Activated naive CD4-positive, alpha-beta T cell treated with anti-CD3 and anti-CD28 coated beads, Interleukin-2, amount 50 U/mL, for 16 hours (primary cell): ENCODE results near the gene PLSCR2.
"Not testable (repeated sequence)": the region's sequence is repeated elsewhere in the genome, so short reads cannot be mapped to it uniquely, and the experiment has no call there.

Experiments used
- DNase-seq: peaks from one replicate; pipeline ENCODE4 v3.0.0-alpha.2; 2020

Gene PLSCR2

DNA sequence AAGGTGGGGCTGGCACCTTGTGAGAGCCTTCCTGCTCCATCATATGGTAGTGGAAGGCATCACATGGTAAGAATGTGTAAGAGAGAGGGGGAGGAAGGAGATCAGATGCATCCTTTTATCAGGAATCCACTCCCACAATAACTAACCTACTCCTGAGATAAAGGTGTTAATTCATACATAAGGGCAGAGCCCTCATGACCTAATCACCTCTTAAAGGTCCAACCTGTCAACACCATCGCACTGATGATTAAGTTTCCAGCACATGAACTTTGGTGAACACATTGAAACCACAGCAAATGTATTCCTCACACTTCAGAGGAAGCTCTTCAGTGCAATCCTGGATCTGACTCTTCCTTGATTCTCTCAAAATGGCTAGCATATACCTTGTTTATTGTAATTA is 55.4 kb downstream of the PLSCR2 start:
- no peak for DNase-seq

DNA sequence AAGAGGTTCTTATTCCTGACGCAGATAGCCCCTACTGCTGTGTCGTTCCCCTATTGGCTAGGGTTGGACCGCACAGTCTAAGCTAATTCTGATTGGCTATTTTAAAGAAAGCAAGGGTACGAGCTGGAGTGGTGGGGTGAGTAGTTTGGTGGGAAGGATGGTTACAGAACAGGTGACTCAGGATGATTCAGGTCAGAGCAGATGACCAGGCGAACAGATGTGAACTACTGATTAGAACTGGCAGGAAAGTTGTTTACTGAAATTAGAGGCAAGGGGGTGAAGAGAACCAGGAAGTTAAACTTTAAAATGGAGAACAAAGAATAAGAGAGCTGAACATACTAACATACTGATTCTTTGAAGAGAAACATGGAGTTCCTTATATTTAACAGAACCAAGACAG is 56.6 kb downstream of the PLSCR2 start:
- not testable (repeated sequence) for DNase-seq

DNA sequence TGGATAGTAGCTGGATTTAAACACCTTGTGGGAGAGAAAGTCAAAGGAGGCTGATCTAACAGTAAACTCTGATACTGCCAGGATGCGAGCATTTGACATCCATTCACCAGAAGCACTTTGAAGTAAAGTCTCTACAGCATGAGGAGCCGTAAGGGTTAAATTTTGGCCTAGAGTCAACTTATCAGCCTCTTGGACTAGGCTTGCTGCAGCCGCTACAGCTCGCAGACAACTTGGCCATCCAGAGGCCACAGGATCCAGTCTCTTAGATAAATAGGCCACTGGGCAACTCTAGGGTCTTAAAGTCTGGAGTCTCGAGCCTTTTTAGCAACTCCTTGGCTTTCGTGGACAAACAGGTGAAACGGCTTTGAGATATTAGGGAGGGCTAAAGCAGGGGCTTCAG is 61.4 kb downstream of the PLSCR2 start:
- DNase-seq = no peak

DNA sequence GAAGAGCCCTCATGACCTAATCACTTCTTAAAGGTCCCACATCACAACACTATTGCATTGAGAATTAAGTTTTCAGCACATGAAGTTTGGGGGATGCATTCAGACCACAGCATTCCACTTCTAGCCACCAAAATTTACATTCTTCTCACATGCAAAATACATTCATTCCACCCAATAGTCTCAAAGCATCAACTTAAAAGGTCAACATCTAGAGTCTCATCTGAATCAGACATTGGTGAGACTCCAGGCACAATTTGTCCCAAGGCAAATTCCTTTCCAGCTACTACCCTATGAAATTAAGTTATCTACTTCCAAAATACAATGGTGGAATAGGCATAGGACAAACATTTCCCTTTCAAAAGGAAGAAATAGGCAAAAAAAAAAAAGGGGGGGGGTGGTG is 64.9 kb downstream of the PLSCR2 start:
- no peak for DNase-seq

DNA sequence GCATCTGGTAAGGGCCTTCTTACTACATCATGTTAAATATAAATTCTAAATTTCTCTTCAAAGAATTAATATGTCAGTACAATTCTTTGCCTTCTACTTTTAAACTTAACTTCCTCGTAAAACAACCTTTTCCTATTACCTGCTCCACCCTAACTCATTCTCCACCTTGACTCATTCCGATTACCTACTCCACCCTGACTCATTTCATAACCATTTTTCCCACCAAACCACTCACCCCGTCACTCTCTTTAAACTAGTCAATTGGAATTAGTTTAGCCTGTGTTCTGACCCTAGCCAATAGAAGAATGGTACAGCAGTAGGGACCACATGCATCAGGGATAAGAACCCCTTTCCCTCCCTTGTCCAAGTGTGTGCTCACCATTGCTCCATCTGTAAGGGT is 65.6 kb downstream of the PLSCR2 start:
- DNase-seq = no peak

DNA sequence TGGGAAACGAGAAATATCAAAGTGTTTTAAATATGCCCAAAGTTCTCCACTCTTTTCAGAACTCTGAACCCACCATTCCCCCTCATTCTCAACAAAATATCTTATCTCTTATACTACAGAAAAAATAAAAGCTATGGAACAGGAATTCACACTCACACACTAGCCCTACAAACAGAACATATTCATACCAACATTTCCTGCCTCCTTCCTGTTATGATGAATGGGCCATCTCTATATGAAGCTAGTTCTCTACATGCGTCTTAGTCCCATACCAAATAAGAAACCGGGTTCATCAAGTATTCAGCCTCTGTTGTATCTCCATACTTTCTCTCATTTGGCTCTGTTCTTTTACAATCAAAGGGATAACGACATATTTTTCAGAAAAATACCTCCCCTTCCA is 72.6 kb downstream of the PLSCR2 start:
- no peak for DNase-seq

DNA sequence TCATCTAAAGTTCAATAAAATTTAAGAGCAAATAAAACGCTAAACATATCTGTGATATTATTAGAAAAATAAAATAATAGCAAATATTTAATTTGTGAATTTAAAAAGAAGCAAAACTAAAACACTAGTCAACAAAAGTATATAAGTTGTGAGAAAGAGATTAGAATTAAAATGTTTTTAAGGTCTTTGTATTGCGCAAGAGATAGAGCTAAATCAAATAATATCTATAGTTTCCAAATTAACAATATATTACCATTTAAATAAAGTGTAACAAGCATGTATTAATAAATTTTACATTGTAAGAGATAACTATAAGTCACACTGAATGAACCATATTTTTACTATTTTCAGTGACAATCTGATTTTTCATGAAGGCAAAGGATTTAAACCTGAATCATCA is 74.2 kb downstream of the PLSCR2 start:
- DNase-seq = no peak

DNA sequence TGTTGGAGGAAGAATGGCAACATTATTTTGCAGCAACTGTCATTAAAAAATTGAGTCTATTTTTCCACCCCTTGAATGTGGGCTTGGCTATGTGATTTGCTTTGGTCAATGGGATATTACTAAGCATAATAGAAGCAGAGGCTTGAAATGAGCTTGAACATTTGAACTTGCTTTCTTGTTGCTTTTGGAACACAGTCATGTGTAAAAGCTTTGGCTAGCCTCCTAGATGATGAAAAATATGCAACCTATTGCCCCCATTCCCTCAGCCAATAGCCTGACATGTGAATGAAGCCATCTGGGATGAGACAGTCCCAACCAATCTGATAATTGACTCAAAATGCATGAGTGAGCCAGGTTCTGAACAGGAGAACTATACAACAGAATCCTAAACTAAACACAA is 78.4 kb downstream of the PLSCR2 start:
- DNase-seq = no peak

DNA sequence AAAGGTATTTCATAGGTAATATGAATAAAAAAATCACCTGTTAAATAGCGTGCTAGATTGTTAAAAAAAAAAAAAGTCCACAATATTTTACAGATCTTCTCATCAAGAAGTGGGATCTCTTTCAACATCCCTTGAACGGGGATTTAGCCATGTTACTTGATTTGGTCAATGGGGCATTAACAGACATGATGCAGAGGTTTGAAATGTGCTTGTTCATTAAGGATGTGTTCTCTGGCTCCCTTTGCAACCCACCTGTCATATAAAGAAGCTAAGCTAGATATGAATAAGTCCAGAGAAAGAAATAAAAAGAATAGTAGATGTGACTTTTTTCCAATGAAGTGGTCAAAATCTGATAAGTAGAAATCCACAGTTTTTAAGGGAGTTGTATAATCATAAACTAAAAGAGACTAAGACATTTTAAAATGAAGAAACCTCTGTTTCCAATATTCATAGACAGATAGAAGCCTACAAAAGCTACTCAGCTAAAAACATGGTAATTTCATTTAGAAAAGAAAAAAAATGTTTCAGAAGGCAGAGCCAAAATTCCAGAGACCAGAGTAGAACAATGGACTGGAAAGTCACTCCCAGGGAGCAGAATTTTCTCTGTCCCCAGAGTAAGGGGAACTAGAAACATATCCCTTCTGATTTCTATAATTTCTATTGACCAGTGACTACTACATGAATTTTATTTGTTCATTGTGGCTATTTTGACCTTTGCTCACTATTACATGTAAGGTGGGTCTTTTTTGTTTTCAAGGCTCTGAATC is 79.2 kb downstream of the PLSCR2 start:
- no peak for DNase-seq

DNA sequence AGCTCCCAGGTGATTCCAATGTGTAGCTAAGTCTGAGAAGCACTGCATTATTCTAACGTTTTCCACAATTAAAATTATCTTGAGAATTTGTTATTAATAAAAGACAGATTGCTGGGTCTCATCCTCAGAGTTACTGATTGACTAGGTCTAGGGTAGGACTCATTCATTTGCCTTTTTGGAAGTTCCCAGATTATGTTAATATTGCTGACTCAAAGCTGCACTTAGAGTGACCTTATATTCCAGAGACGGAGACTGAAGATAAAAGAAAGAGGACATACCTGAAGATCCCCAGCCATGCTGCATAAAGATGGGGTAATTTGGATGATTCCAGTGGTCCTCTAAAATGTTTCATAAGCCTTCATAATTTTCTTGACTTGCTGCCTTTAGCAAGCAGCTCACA is 81.8 kb downstream of the PLSCR2 start:
- no peak for DNase-seq

DNA sequence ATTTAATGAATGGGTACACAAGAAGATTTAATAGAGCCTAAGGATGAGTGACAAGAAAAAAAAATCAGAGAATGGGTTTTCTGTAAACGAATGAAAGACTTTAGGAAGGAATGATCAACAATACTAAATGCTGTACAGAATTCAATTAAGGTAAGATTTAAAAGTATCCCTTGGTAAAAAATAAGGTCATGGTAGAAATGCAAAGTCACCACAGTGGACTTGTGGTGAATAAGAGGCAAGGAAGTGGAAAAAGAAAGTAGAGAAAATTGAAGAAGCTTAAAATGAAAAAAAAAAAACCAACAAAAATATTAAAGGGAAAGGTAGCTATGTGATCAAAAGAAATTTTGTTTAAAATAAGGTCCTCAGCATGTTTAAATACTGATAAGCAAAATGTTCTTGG is 82.4 kb downstream of the PLSCR2 start:
- no peak for DNase-seq

DNA sequence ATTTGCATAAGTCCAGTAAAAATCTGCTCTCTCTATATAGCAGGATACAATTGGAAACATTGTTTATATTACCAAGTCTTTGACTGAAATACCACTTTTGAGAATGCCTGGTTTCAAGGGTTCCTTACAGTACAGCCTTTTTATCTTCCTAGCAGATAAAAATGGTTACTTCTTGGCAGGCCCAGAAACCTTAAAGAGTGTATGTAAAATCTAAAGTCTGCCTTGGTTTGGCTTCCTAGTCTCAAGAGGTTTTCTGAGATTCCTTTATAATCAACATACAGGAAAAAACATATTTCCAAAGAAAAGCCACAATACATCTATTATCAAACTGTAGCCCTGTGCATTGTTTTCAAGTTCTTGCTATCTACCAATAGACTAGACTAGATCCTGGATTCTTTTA is 84.6 kb downstream of the PLSCR2 start:
- DNase-seq = no peak
